Colonic mucosa (tissue), 4 donors: ENCODE results near the gene IFT57. TPM values are rescaled to one million over a fixed set of nuclear protein-coding genes. Genes with fewer than 3 reads are reported as not detected.

Source experiments
- DNase-seq: peaks from one replicate; pipeline ENCODE4 v3.0.0-alpha.2; 2020
- H3K27ac ChIP-seq: fragments of 200-600 bp; one replicate; pipeline ENCODE4 v1.8.0; 2021
- H3K27me3 ChIP-seq: fragments of 200-600 bp; one replicate; pipeline ENCODE4 v1.8.0; 2021
- H3K36me3 ChIP-seq: fragments of 200-600 bp; one replicate; pipeline ENCODE4 v1.8.0; 2021
- H3K4me1 ChIP-seq: fragments of 200-600 bp; one replicate; pipeline ENCODE4 v1.8.0; 2021; ENCODE audit warnings: mild to moderate bottlenecking
- H3K4me3 ChIP-seq: fragments of 200-600 bp; one replicate; pipeline ENCODE4 v1.8.0; 2021
- H3K9ac ChIP-seq, 2 donors: one replicate each; pipeline ENCODE4 v1.7.0; 2013; ENCODE audit warnings: control low read depth in 2 of 2, low read depth in 2 of 2, low read length in 2 of 2
- H3K9me3 ChIP-seq: fragments of 200-600 bp; one replicate; pipeline ENCODE4 v1.8.0; 2021
- intact Hi-C: fragments of 100-400 bp; cut with DNase I; formaldehyde crosslinking; loops from one replicate; pipeline ENCODE4 v1.14.1; 2022
- total RNA-seq, 2 donors: library from RNA; stranded (reverse); fragmentation: NEBNext Ultra II Directional in 1 of 2; extraction: Animal tissue kit (Norgen Biotek cat#: 25700) in 1 of 2; gene quantifications; one replicate each; pipeline ENCODE4 v1.2.1, GENCODE V29; 2021
- TF ChIP-seq, protein P1 (sequence below): fragments of 200-600 bp; IDR thresholded peaks from one replicate; pipeline ENCODE4 v1.8.0; 2022; ENCODE audit warnings: antibody characterized with exemption, mild to moderate bottlenecking
- donor health status: healthy.
- donor health status: DM: no; HTN: no; CAD: no.
- donor health status: DM: no; HTN: no; CAD: no.

Gene IFT57
- total RNA-seq, 2 donors from 2014 or later: 42.2 to 67.5 TPM

DNA sequence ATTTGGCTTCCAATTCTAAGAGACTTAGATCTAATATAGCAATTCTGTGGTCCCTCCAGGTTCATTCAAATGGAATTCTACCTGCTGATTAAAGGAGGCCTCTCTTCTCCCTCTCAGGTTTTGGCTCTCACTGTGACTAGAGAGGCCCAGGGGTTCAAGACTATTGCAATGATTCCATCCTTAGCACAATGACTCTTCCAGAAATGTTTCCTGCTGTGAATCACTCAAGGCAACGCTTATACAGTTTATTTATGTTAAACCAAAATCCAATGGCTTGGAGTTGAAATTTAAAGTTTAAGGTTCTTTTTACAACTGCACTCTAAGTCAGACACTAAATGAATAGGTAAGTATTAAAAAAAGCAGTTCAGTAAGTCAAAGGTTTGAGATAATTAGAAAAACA is 39.9 kb downstream of the IFT57 start:
- Histone ChIP-seq H3K9ac (no peak overlapping the region), H3K4me1 (no peaks in the 10 kb centered on the region), H3K27ac (no peak overlapping the region), H3K27me3 (no peaks in the 10 kb centered on the region), H3K9me3 (no peaks in the 10 kb centered on the region), H3K36me3 (no peaks in the 10 kb centered on the region), H3K4me3 (no peak overlapping the region)
- intact Hi-C loops: no loop called here
- DNase-seq: no peak
- TF ChIP-seq, protein P1, sequence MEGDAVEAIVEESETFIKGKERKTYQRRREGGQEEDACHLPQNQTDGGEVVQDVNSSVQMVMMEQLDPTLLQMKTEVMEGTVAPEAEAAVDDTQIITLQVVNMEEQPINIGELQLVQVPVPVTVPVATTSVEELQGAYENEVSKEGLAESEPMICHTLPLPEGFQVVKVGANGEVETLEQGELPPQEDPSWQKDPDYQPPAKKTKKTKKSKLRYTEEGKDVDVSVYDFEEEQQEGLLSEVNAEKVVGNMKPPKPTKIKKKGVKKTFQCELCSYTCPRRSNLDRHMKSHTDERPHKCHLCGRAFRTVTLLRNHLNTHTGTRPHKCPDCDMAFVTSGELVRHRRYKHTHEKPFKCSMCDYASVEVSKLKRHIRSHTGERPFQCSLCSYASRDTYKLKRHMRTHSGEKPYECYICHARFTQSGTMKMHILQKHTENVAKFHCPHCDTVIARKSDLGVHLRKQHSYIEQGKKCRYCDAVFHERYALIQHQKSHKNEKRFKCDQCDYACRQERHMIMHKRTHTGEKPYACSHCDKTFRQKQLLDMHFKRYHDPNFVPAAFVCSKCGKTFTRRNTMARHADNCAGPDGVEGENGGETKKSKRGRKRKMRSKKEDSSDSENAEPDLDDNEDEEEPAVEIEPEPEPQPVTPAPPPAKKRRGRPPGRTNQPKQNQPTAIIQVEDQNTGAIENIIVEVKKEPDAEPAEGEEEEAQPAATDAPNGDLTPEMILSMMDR: no peak

DNA sequence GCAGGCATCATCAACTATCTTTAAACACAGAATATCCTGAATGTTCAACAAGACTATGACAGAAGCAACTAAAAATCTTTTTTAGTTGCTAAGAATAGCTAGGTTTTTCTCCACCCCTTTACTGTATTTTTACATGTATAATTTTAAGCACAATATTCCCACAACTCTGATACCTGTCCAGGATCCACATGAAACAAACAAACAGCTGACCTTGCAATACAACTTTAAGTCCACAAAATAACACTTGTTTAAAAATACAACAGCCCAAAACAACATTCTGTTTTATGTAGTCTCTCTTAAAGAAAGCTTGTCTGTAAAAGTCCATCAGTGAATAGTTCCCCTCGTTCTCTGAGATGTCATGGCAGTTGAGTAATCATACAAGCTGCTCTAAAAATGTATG is 41.1 kb downstream of the IFT57 start:
- no peak overlapping the region for H3K27ac ChIP-seq
- no peak overlapping the region for H3K4me3 ChIP-seq
- H3K27me3 ChIP-seq: no peaks in the 10 kb centered on the region
- no peaks in the 10 kb centered on the region for H3K9me3 ChIP-seq
- no peaks in the 10 kb centered on the region for H3K36me3 ChIP-seq
- DNase-seq: no peak
- no peak overlapping the region for H3K9ac ChIP-seq
- H3K4me1 ChIP-seq: no peaks in the 10 kb centered on the region
- intact Hi-C loops: no loop called here
- TF ChIP-seq, protein P1: no peak

DNA sequence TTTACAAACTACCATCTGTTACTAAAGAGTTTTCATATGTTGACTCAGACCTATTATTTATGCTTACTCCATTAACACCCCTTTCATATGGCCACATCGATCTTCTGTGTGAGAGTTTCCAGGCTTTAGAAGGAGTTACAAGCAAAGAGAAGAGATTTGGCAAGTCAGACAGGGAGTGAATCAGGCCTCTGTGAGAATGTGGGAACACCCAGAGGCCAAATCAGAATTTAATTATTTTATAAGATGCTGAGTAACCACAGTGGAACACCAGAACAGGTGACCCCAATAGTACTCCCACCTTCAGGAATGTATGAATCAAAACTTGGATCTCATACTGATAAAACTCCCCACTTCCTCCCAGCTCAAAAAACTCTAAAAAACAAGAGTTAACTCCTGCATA is 42.0 kb downstream of the IFT57 start:
- Histone ChIP-seq H3K4me3 (no peak overlapping the region), H3K27ac (no peak overlapping the region), H3K9me3 (no peaks in the 10 kb centered on the region), H3K36me3 (no peaks in the 10 kb centered on the region), H3K9ac (no peak overlapping the region), H3K4me1 (no peaks in the 10 kb centered on the region), H3K27me3 (no peaks in the 10 kb centered on the region)
- no peak for DNase-seq
- TF ChIP-seq, protein P1: no peak
- intact Hi-C loops: no loop called here

DNA sequence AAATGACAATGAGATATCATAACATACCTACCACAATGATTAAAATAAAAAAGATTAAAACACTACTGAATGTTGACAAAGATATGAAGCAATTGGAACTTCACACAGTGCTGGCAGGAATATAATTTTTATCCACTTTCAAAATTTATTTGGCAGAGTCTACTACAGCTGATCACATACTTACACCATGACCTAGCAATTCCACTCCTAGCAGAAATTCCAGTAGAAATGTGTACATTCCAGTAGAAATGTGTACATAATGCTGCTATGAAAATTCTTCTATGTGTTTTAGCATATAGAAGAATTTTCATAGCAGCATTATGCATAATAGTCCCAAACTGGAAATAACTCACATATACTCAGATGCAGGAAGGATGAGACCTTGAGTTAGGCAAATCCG is 43.5 kb downstream of the IFT57 start:
- H3K4me1 ChIP-seq: no peaks in the 10 kb centered on the region
- no peak overlapping the region for H3K9ac ChIP-seq
- H3K9me3 ChIP-seq: no peaks in the 10 kb centered on the region
- TF ChIP-seq, protein P1: no peak
- intact Hi-C loops: no loop called here
- H3K36me3 ChIP-seq: no peaks in the 10 kb centered on the region
- no peak overlapping the region for H3K27ac ChIP-seq
- no peak for DNase-seq
- H3K27me3 ChIP-seq: no peaks in the 10 kb centered on the region
- no peak overlapping the region for H3K4me3 ChIP-seq

DNA sequence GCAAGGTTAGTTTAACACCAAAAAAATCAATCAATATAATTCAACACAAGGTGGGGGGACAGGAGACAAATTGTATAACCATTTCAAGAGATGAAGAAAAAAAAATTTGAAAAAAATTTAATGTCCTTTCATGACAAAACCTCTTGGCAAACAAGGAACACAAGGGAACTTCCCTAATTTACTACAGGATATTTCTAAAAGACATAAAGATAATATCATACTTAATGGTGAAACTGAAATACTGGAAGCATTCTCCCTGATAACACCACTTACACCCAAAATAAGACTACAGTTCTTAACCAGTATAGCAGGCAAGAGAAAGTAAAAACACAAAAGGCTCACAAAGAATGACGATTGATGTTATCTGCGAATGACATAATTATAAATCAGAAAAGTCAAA is 44.7 kb downstream of the IFT57 start:
- Histone ChIP-seq H3K27me3 (no peaks in the 10 kb centered on the region), H3K4me3 (no peak overlapping the region), H3K9ac (no peak overlapping the region), H3K9me3 (no peaks in the 10 kb centered on the region), H3K36me3 (no peaks in the 10 kb centered on the region), H3K4me1 (no peaks in the 10 kb centered on the region), H3K27ac (no peak overlapping the region)
- TF ChIP-seq, protein P1: no peak
- no peak for DNase-seq
- intact Hi-C loops: no loop called here

DNA sequence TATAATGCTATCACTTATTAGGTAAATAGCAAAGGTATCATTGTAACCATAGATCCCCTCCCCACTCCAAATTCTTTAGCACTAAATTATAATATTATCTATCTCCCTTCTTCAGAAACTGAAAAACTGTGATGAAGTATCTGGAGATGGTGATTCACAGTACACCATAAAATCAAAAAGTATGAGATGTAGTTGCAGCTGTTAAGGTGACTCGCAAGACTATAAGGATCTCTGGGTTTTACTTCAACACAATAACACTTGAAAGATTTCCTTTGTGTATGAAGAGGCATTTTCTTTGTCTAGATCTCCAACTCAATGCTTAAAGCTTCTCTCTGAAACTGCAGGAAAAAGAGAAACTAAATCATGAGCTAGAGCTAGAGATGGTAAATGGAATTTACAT is 46.9 kb downstream of the IFT57 start:
- no peak overlapping the region for H3K4me3 ChIP-seq
- TF ChIP-seq, protein P1: no peak

More for the DNA sequence above, 46.9 kb downstream of the IFT57 start:
- no peak for DNase-seq
- no peak overlapping the region for H3K9ac ChIP-seq
- intact Hi-C loops: no loop called here
- peaks cover 4% of the 10 kb centered on the region for H3K4me1 ChIP-seq
- H3K9me3 ChIP-seq: no peaks in the 10 kb centered on the region
- no peak overlapping the region for H3K27ac ChIP-seq
- H3K36me3 ChIP-seq: no peaks in the 10 kb centered on the region
- H3K27me3 ChIP-seq: no peaks in the 10 kb centered on the region
